Choroid plexus epithelial cell (primary cell): ENCODE measurements around the gene CACNA1E.
"Not testable (repeated sequence)": the region's sequence is repeated elsewhere in the genome, so short reads cannot be mapped to it uniquely, and the experiment has no call there.

Source experiments
- DNase-seq: peaks from one replicate; pipeline ENCODE4 v3.0.0-alpha.2; 2010; ENCODE audit warnings: low read depth
- H3K4me3 ChIP-seq: 2 replicates; pipeline ENCODE4 v1.5.1; 2011; ENCODE audit warnings: low read depth, mild to moderate bottlenecking, control low read depth, low read length, moderate library complexity
- CTCF ChIP-seq: conservative IDR thresholded peaks from 2 replicates; pipeline ENCODE4 v1.5.1; 2011; ENCODE audit warnings: low read depth, mild to moderate bottlenecking, control low read depth, inconsistent platforms, low read length, moderate library complexity

Gene CACNA1E

GRCh38 chr1:181531441-181531840 is 48.1 kb downstream of the CACNA1E start:
- no peak overlapping the region for H3K4me3 ChIP-seq
- TF ChIP-seq CTCF: no peak
- no peak for DNase-seq

GRCh38 chr1:181531951-181532600 is 48.8 kb downstream of the CACNA1E start:
- no peak overlapping the region for H3K4me3 ChIP-seq
- TF ChIP-seq CTCF: no peak
- no peak for DNase-seq

- no peak for DNase-seq
- TF ChIP-seq CTCF: no peak
- H3K4me3 ChIP-seq: no peak overlapping the region
Measured at GRCh38 chr1:181538836-181539235, 55.5 kb downstream of the CACNA1E start.

- H3K4me3 ChIP-seq: no peak overlapping the region
- no peak for TF ChIP-seq CTCF
- DNase-seq: no peak
Measured at GRCh38 chr1:181541458-181541857, 58.1 kb downstream of the CACNA1E start.

- no peak for DNase-seq
- TF ChIP-seq CTCF: no peak
- no peak overlapping the region for H3K4me3 ChIP-seq
Measured at GRCh38 chr1:181541947-181542346, 58.6 kb downstream of the CACNA1E start.

- H3K4me3 ChIP-seq, DNase-seq: not testable (repeated sequence)
Measured at GRCh38 chr1:181542406-181542805, 59.1 kb downstream of the CACNA1E start.

GRCh38 chr1:181545395-181545794 is 62.1 kb downstream of the CACNA1E start:
- TF ChIP-seq CTCF: no peak
- DNase-seq: no peak
- H3K4me3 ChIP-seq: no peak overlapping the region
